IPS DF 19.7 (cell line): Measurements from ENCODE around the gene SYT2.
"Not testable (repeated sequence)": the region's sequence is repeated elsewhere in the genome, so short reads cannot be mapped to it uniquely, and the experiment has no call there.

Experiments used
- DNase-seq: peaks from one replicate; pipeline ENCODE4 v3.0.0-alpha.2; 2013; ENCODE audit warnings: low read depth, low spot score

The SYT2 gene

GRCh38 chr1:202710070-202711045 is at the start of gene SYT2:
TSS of gene SYT2 (minus strand) at chr1:202710454. CDS start at chr1:202605772, 104,682 bp downstream.
- DNase-seq = no peak

GRCh38 chr1:202756391-202756790 is 46.1 kb upstream of the SYT2 start:
- no peak for DNase-seq

GRCh38 chr1:202754293-202754692 is 44.0 kb upstream of the SYT2 start:
- no peak for DNase-seq

GRCh38 chr1:202752774-202753173 is 42.5 kb upstream of the SYT2 start:
- DNase-seq = no peak

GRCh38 chr1:202750761-202751160 is 40.5 kb upstream of the SYT2 start:
- DNase-seq = no peak

- no peak for DNase-seq
Observed at GRCh38 chr1:202750024-202750423, 39.8 kb upstream of the SYT2 start.

GRCh38 chr1:202745323-202745888 is 35.2 kb upstream of the SYT2 start:
- no peak for DNase-seq

- not testable (repeated sequence) for DNase-seq
Observed at GRCh38 chr1:202744770-202745169, 34.5 kb upstream of the SYT2 start.

- DNase-seq = no peak
Observed at GRCh38 chr1:202742496-202742895, 32.2 kb upstream of the SYT2 start.

- no peak for DNase-seq
Observed at GRCh38 chr1:202733251-202733650, 23.0 kb upstream of the SYT2 start.

- DNase-seq = no peak
Observed at GRCh38 chr1:202728951-202729350, 18.7 kb upstream of the SYT2 start.

- DNase-seq = no peak
Observed at GRCh38 chr1:202725526-202725925, 15.3 kb upstream of the SYT2 start.

- DNase-seq = no peak
Observed at GRCh38 chr1:202723708-202724107, 13.5 kb upstream of the SYT2 start.

- DNase-seq = not testable (repeated sequence)
Observed at GRCh38 chr1:202723046-202723445, 12.8 kb upstream of the SYT2 start.

- DNase-seq = no peak
Observed at GRCh38 chr1:202716654-202717053, 6.4 kb upstream of the SYT2 start.

GRCh38 chr1:202714202-202714601 is 3.9 kb upstream of the SYT2 start:
- not testable (repeated sequence) for DNase-seq

- DNase-seq = no peak
Observed at GRCh38 chr1:202713110-202713509, 2.9 kb upstream of the SYT2 start.

- peak; percentile 25 for DNase-seq
Observed at GRCh38 chr1:202711949-202712635, 1.8 kb upstream of the SYT2 start.

- DNase-seq = no peak
Observed at GRCh38 chr1:202709276-202710041, 795 bp downstream of the SYT2 start.

GRCh38 chr1:202708456-202709275 is 1.6 kb downstream of the SYT2 start:
- no peak for DNase-seq

GRCh38 chr1:202706851-202707250 is 3.4 kb downstream of the SYT2 start:
- no peak for DNase-seq
